Activated gamma-delta T cell treated with Interleukin-2 at 50 U/mL for 16 hours (primary cell): ENCODE results near the gene CDK3.
"Not testable (repeated sequence)": the region's sequence is repeated elsewhere in the genome, so short reads cannot be mapped to it uniquely, and the experiment has no call there.

Experiments
- DNase-seq: peaks from one replicate; pipeline ENCODE4 v3.0.0-alpha.2; 2020

Gene CDK3

DNA sequence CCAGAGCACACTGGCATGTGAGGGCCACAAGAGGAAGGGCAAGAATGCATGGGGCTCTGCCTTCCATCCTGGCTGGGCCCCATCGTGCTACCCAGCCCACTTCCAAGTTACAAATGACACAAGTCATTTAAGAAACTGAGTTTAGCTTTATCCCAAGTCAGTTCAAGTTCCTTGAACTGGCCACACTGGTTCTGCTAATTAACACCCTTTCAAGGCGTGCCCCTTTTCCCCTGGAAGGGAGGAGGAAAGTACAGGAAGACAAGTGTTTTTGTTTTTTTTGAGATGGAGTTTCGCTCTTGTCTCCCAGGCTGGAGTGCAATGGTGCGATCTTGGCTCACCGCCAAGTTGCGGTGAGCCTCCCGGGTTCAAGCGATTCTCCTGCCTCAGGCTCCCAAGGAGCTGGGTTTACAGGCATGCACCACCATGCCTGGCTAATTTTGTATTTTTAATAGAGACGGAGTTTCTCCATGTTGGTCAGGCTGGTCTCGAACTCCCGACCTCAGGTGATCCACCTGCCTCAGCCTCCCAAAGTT, 43.9 kb downstream of the CDK3 start:
- not testable (repeated sequence) for DNase-seq

- no peak for DNase-seq
Measured at GRCh38 chr17:76046064-76046463, 45.4 kb downstream of the CDK3 start.

DNA sequence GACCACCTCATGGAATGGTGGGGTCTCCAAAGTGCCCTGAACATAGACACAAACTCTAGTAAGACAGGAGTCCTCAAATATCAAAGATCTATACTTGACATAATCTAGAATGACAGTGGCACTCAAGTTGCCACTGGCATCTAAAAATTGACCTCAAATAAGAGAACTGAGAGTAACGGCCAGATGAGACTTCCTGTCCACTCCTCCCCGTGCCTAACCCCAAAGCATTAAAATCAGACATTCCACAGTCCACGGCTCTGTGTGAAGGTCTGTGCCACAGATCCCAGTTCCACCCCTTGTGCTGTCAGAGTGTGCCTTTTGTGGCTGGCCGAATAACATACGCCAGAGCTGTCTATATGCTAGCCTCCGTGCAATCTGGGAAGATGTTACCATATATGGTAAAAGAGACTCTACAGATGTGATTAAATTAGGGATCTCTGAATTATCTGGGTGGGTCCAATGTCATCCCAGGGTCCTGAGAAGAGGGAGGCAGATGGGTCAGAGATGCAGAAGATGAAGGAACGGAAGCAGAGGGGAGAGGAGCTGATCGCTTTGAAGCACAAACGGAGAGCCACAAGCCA, 47.5 kb downstream of the CDK3 start:
- DNase-seq = no peak

DNA sequence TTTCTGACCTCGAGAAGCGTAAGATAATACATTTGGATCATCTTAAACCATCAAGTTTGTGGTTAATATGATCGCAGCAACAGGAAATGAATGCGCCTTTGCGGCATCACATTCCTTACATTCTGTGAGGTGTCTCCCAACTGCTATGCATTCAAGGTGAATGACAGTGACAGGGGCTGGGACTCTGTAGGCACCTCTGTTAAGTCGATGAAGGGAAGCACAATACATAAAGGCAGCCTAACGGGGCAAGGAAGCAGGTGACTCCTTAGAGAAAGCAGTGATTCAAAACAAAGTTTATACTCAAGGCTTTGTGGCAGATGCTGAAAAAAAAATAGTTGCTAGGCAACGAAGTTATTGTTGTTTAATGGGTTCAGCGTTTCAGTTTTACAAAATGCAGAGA, 48.1 kb downstream of the CDK3 start:
- DNase-seq = no peak

DNA sequence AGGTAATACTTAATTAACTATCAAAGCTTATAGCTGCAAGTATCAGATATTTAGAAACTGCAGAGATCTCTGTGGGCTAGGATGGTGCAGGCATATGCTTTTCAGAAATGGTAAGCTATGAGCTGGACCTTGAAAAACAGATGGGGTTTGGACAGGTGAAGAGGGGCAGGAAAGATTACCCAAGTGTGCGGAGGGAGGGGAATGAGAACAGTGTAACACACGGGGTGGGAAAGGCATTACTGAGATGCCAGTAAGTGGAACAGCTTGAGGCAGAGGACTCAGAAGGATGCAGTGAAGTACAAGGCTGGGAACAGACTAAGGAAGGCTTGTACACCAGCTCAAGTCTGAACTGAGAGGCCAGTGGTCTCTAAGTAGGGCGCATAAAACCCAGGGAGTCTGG, 48.6 kb downstream of the CDK3 start:
- no peak for DNase-seq

DNA sequence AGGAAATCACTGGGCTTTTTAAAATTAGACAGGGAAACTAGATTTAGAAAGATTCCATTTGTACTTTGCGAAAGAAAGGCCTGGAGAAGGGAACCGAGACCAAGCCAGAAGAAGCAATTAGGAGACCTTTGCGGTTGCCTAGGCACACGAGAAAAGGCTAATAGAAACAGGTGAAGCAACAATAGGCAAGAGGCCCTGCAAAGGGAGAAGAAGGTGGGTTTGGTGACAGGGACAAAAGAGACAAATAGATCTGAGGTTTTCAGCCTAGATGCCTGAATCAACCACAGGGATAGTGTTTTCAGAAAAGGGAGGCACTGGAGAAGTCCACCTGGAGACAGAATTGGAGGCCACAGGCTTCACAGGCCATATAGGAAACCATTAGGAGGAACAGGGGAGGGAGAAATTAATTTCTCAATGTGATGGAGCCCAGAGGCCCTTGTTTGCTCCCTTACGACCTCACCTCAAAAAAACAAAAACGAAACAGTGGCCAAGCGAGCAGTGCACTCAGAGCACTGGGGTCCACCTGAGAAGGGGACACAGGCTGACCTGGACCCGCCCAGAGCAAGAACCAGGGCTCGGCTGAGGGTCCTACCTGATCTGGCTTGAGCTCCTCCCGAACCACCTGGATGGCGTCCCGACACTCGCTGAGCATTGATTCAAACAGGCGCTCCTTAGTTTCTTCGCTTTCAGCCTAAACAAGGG, 49.3 kb downstream of the CDK3 start:
- no peak for DNase-seq

GRCh38 chr17:76050538-76051467, 50.1 kb downstream of the CDK3 start:
- DNase-seq = no peak

- DNase-seq = no peak
Measured at GRCh38 chr17:76051561-76051960, 50.9 kb downstream of the CDK3 start.

DNA sequence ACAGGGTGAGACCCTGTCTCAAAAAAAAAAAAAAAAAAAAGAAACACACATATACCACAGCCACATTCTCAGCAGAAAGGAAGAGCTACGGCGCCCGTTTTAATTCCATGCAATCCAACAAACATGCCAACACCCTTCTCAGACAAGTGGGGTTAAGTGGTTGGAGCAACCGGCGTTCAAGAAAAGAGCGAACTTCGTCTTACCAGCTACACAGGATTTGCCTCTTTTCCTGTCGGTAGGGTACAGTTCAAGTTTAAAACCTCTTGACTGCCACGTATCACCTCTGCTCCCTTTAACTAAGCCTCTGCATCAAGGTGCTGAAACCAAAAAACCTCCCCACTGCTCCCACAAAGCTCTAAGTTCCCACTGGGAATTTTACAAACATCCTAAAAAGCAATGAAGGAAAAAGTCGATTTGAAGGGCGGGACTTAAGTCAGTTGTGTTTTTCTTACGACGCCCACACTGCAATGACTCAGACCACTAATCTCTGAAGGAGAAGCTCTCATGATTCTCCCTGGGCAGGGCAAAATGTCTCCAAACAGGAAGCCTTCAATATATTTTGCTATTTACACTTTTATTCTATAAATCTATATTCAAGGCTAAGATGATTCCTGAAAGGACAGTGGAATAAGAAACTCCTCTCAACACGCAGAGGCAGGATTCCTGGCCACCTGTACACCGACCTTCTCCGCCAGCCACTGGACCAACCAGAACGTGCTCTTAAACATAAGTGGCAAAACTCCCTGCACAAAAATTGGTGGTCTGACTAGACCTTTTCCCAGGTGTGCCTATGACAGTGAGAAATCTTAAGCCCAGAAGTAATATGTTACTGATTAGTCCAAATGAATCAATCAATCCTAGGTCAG, 52.8 kb downstream of the CDK3 start:
- DNase-seq = no peak

GRCh38 chr17:76054112-76054476, 53.4 kb downstream of the CDK3 start:
- no peak for DNase-seq
